HG03439 (cell line): ENCODE data around the gene SLC9A5.
A peak's percentile ranks its signal among the peaks of the same experiment; 100 is the strongest.

ENCODE experiments used
- ATAC-seq: cut with Tn5 transposase; IDR thresholded peaks from one replicate; pipeline ENCODE4 v1.9.1; 2021; ENCODE audit warnings: mild to moderate bottlenecking, moderate library complexity; ENCODE audit not compliant: unreplicated experiment

The SLC9A5 gene

DNA sequence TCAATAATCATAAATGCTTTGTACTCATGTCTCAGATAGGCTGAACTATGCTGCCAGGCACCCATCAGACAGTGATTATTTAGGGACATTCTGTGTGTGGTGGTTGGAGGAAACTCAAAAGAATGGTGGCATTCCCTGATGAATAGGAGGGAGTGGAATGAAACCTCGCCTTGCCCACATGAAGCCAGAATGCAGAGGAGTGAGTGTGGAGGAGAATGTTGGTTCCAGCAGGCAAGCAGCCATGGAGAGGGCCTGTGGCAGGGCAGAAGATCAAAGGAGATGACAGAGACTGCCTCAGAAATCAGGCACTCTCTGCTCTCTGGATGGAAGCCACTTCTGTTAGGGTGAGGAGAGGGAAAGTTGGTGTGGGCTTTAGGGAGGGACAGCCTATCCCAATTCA is 55.2 kb downstream of the SLC9A5 start:
- no peak for ATAC-seq

DNA sequence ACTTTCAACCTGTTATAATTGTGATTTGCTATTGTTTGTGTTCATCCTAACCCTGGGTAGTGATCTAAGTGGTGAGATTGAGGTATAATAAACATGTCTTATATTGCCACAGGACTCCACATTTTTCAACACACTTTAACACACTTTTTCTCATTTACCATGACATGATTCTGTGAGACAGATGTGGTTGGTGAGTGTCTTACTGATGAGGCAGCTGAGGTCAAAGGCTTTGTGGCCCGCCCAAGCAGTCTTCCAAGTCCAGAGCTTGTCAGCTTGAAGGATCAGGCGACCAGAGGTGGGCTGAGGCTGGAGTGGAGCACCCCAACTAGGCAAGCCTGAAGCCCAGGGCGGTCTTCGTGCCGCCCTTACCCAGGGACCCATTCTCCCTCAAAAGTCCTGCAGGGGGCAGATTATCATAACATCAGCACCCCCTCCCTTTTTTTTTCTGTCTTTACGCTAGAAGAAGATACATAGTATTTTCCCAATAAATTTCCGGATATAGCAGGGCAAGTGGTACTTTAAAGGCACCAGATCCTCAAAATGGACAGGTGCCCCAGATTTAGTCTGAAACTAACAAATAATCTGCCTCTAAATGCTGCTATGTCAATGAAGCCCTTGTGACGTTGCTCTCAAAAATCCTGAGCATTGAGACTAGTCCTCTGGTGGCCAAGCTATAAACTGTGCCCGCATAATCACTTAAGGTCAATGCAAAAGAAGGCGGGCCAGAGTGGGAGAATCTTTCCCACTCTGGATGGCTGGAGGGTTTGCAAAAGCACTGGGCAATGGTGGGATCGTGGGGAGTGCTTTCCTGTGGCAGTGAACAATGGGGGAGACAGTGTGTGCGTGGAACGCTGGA is 56.7 kb downstream of the SLC9A5 start:
- ATAC-seq: no peak

DNA sequence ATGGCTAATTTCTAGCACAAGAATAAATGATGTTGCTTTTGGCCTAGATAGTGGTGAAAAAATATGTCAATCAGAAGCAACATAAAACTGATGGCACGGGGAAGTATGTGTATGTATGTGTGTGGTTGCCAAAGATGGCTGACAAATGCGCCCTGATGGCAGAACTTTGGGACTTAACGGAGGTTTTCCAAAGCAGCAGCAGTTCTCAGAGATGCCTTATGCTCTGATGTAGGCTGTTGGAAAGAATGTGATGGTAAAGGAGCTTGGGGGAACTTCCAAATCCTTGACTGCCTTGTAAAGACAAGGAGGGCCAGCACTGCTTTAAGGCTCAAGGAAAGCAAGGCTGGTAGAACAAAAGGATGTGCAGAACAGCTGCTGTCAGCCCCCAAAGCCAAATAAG is 61.8 kb downstream of the SLC9A5 start:
- ATAC-seq: no peak

DNA sequence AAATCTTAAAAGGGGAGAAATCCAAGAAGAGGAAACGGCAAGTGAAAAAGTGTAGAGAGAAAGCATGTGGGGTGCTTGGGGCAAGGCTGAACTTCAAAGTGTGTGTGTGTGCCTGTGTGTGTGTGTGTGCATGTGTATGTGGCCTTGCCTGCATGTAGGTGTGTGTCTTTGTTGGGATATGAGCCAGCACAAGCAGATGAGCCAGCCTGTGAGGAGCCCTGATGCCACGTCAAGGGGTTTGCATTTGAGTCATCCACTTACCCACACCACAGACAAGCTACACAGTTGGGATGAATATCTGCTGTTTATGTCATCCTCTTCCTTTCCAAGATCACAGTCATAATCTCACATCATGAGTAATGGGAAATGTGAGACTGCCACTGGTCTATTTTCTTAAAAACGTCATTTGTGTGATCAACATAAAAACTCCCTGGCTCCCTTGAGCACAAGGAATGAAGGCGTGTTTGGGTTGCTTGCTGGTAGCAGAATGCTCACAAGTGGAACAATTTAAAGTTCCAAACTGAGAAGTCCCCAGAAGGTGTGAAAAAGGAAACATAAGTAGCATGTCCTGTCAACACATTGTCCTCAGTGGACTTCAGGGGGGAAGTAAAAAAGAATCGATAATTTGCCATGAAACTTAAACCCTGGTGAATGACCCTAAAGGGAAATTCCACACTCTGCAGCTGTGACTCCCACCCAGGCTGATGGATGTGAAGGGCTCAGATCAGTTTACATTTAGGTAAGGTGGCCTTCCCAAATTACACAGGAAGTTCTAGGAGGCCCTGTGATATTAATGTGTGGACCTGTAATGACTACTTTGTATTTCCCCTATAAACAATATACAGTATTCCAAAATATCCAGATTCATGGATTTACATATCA is 63.1 kb downstream of the SLC9A5 start:
- peak; percentile 74 for ATAC-seq

DNA sequence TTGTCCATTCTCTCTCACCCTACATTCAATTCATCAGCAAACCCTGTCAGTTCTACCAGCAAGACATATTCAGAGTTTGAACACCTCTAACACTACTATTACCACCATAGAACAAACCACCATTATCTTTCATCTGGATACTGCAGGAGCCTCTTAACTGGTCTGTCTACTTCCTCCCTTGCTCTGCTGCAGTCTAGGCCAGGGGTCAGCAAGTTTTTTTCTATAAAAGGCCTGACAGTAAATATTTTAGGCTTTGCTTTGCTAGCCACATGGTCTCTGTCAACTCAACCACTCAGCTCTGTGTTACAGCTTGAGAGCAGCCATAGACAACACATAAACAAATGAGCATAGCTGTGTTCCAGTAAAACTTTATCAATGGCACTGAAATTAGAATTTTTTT is 63.9 kb downstream of the SLC9A5 start:
- no peak for ATAC-seq

DNA sequence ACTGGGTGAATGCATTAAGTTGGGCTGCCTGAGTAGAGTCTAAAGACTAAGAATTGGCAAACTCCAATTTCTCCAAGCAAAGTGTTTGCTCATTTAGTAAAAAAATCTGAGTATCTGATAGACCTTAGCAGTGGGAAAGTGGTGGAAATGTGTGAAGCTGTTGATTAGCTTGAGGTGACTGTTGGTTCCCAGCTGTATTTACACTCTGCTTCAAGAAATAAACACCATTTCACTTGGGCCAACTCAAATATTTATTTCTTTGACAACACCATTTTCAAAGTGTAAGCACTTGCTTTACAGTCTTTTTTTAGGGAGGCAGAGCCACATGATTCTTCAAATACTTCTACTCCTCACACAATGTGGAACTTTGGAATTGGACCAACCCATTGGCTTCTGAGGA is 69.1 kb downstream of the SLC9A5 start:
- no peak for ATAC-seq
